Neuronal stem cell (in vitro differentiated cells): ENCODE measurements around the gene CPN2.
A peak's percentile ranks its signal among the peaks of the same experiment; 100 is the strongest.

Experiments used
- DNase-seq: peaks from one replicate; pipeline ENCODE4 v3.0.0-alpha.2; 2013; ENCODE audit warnings: low spot score
- H2AFZ ChIP-seq: one replicate; pipeline ENCODE4 v1.6.1; 2013; ENCODE audit warnings: mild to moderate bottlenecking, low read length, inconsistent platforms
- H2AK5ac ChIP-seq: 2 replicates; pipeline ENCODE4 v1.6.1; 2013; ENCODE audit warnings: low read depth, mild to moderate bottlenecking, inconsistent platforms, low read length, moderate library complexity, mixed read lengths
- H2BK120ac ChIP-seq: 2 replicates; pipeline ENCODE4 v1.6.1; 2013; ENCODE audit warnings: low read depth, mild to moderate bottlenecking, inconsistent platforms, low read length, moderate library complexity, mixed read lengths
- H2BK12ac ChIP-seq: one replicate; pipeline ENCODE4 v1.6.1; 2013; ENCODE audit warnings: low read length, inconsistent platforms
- H2BK15ac ChIP-seq: 2 replicates; pipeline ENCODE4 v1.6.1; 2013; ENCODE audit warnings: mild to moderate bottlenecking, low read length, inconsistent platforms, mixed read lengths
- H2BK5ac ChIP-seq: one replicate; pipeline ENCODE4 v1.6.1; 2013; ENCODE audit warnings: inconsistent platforms, mild to moderate bottlenecking, low read length, moderate library complexity
- H3K14ac ChIP-seq: one replicate; pipeline ENCODE4 v1.6.1; 2013; ENCODE audit warnings: low read length, inconsistent platforms
- H3K18ac ChIP-seq: 2 replicates; pipeline ENCODE4 v1.6.1; 2013; ENCODE audit warnings: low read length, inconsistent platforms
- H3K23ac ChIP-seq: 2 replicates; pipeline ENCODE4 v1.6.1; 2013; ENCODE audit warnings: low read depth, mild to moderate bottlenecking, mixed read lengths, low read length, inconsistent platforms; ENCODE audit not compliant: poor library complexity
- H3K27ac ChIP-seq: replicated peaks from 3 replicates; pipeline ENCODE4 v1.5.1; 2013; ENCODE audit warnings: low read length, inconsistent platforms
- H3K27me3 ChIP-seq, 3 experiments: 2 replicates each; pipeline ENCODE4 v1.6.1; 2013; ENCODE audit warnings: low read length in 3 of 3, mild to moderate bottlenecking in 2 of 3, inconsistent platforms in 1 of 3, low read depth in 1 of 3, mixed read lengths in 1 of 3, moderate library complexity in 1 of 3; ENCODE audit not compliant: control insufficient read depth in 3 of 3, insufficient read depth in 3 of 3
- H3K36me3 ChIP-seq, 2 donors: replicated peaks in 1 of 2; 2 replicates each; pipeline ENCODE4 v1.6.1; 2013; ENCODE audit warnings: low read length in 2 of 2; ENCODE audit not compliant: control insufficient read depth in 2 of 2, insufficient read depth in 2 of 2
- H3K4ac ChIP-seq: 2 replicates; pipeline ENCODE4 v1.6.1; 2013; ENCODE audit warnings: inconsistent platforms, mild to moderate bottlenecking, low read length, moderate library complexity
- H3K4me1 ChIP-seq, 2 donors: 1 replicate in 1 of 2; 2 replicates in 1 of 2; pipeline ENCODE4 v1.6.1; 2013; ENCODE audit warnings: low read length in 2 of 2, low read depth in 1 of 2; ENCODE audit not compliant: control insufficient read depth in 2 of 2, insufficient read depth in 1 of 2
- H3K4me2 ChIP-seq: one replicate; pipeline ENCODE4 v1.6.1; 2013; ENCODE audit warnings: mild to moderate bottlenecking, low read length, inconsistent platforms; ENCODE audit not compliant: insufficient read depth, poor library complexity, severe bottlenecking
- H3K4me3 ChIP-seq, 2 donors: 2 replicates each; pipeline ENCODE4 v1.5.1; 2013; ENCODE audit warnings: low read length in 2 of 2, mild to moderate bottlenecking in 2 of 2, inconsistent platforms in 1 of 2, moderate library complexity in 1 of 2
- H3K79me1 ChIP-seq: one replicate; pipeline ENCODE4 v1.6.1; 2013; ENCODE audit warnings: low read depth, mild to moderate bottlenecking, inconsistent platforms, low read length, moderate library complexity
- H3K9ac ChIP-seq: one replicate; pipeline ENCODE4 v1.6.1; 2013; ENCODE audit warnings: mild to moderate bottlenecking, low read depth, low read length, inconsistent platforms; ENCODE audit not compliant: poor library complexity
- H3K9me3 ChIP-seq, 2 donors: replicated peaks in 1 of 2; 2 replicates each; pipeline versions ENCODE3 to v1.6.1; 2013; ENCODE audit warnings: low read length in 2 of 2, mild to moderate bottlenecking in 2 of 2, inconsistent platforms in 1 of 2, low read depth in 1 of 2, mixed read lengths in 1 of 2, moderate library complexity in 1 of 2; ENCODE audit not compliant: control insufficient read depth in 2 of 2, insufficient read depth in 1 of 2
- H4K8ac ChIP-seq: one replicate; pipeline ENCODE4 v1.6.1; 2013; ENCODE audit warnings: low read depth, mild to moderate bottlenecking, inconsistent platforms, low read length, moderate library complexity
- H4K91ac ChIP-seq: one replicate; pipeline ENCODE4 v1.6.1; 2013; ENCODE audit warnings: low read length, low read depth, mild to moderate bottlenecking, inconsistent platforms; ENCODE audit not compliant: poor library complexity
- WGBS, 2 donors: extraction: QIAGEN DNeasy Blood & Tissue Kit; methylation state at CpG; one replicate each; pipeline ENCODE4 v1.1.7; 2013; ENCODE audit warnings: missing lambda C conversion rate in 2 of 2, mixed read lengths in 1 of 2; ENCODE audit not compliant: insufficient read length in 2 of 2, insufficient replicate concordance in 1 of 2; ENCODE audit errors: extremely low coverage in 2 of 2; 5-methylcytosine and 5-hydroxymethylcytosine counted together

Gene CPN2

GRCh38 chr3:194355379-194355778, 4.3 kb upstream of the CPN2 start:
- Histone ChIP-seq H2BK15ac (no peak overlapping the region), H3K18ac (no peak overlapping the region), H4K8ac (no peak overlapping the region), H3K27ac (no peak overlapping the region), H4K91ac (no peak overlapping the region), H3K9ac (no peak overlapping the region), H3K4me3 (no peak overlapping the region), H3K23ac (no peak overlapping the region), H3K4me2 (no peak overlapping the region), H2BK12ac (no peak overlapping the region), H3K79me1 (peaks cover 2% of the 10 kb centered on the region), H3K14ac (no peak overlapping the region), H3K27me3 (peaks cover 0 to 39% (median 0%) of the 10 kb centered on the region in 3 experiments), H2AK5ac (no peak overlapping the region), H3K36me3 (no peaks in the 10 kb centered on the region), H3K4ac (no peak overlapping the region), H3K9me3 (peaks cover 0 to 3% of the 10 kb centered on the region in 2 donors), H2BK120ac (no peak overlapping the region), H3K4me1 (peaks cover 0 to 7% of the 10 kb centered on the region in 2 donors), H2BK5ac (no peak overlapping the region), H2AFZ (no peak overlapping the region)
- WGBS, 2 donors, result no CpG with 5 or more reads among the region's 7 CpGs
- no peak for DNase-seq

DNA sequence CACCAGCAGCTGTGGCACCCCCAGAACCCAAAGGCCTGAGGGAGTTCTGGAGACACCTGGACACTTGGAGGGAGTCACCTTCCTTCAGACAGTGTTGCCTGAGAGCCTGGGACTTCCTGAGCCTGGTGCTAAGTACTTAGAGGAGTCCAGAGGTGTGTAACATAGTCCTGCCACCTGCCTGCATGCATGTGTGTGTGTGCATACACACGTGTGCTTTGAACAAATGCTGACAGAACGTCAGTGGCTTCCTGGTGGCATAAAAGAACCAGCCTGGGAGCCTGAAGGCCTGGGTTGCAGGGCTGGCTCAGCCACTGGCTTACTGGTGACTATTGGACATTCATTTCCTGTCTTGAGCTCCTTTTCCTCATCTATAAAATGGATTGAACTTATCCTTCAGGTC, 3.2 kb upstream of the CPN2 start:
- H3K18ac ChIP-seq, result no peak overlapping the region
- H3K14ac ChIP-seq, result no peak overlapping the region
- H3K4me1 ChIP-seq, result peaks cover 0 to 9% of the 10 kb centered on the region in 2 donors

DNA sequence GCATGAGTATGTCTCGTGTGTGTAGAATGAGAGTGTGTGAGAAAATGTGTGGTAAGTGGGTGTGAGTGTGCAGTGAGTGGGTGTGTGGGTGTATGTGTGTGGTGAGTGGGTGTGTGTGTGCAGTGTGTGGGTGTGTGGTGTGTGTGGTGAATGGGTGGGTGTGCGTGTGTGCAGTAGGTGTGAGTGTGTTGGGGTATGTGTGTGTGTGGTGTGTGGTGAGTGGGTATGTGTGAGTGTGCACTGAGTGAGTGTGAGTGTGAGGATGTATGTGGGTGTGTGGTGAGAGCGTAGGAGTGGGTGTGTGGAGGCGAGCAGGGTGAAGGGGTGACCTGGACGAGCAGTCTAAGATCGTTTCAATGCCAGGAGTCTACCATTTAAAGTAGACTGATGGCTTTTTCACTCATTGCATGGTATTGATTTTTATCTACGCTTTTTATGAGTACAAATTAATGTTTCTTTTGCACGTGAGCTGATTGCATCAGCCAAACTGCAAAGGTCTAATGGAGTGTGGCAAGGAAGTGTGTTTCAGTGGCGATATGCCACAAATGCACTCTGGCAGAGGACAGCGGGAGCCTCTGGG, 1.6 kb upstream of the CPN2 start:
- no peak overlapping the region for H3K27ac ChIP-seq

More for the DNA sequence above, 3.2 kb upstream of the CPN2 start:
- Histone ChIP-seq H3K27me3 (peaks cover 0 to 39% (median 0%) of the 10 kb centered on the region in 3 experiments), H2BK12ac (no peak overlapping the region), H3K4me2 (no peak overlapping the region), H2BK120ac (no peak overlapping the region), H3K9ac (no peak overlapping the region), H3K23ac (no peak overlapping the region), H3K9me3 (peaks cover 0 to 3% of the 10 kb centered on the region in 2 donors), H3K79me1 (peaks cover 2% of the 10 kb centered on the region), H2AK5ac (peak overlapping the region; percentile 47), H3K4ac (no peak overlapping the region), H4K8ac (no peak overlapping the region), H3K4me3 (peak overlapping the region in 1 of 2 donors; percentile 46), H2AFZ (no peak overlapping the region), H2BK5ac (no peak overlapping the region), H3K27ac (no peak overlapping the region), H3K36me3 (no peaks in the 10 kb centered on the region), H2BK15ac (peak overlapping the region; percentile 40), H4K91ac (no peak overlapping the region)
- no peak for DNase-seq
- WGBS, 2 donors, result no CpG with 5 or more reads among the region's 2 CpGs

DNA sequence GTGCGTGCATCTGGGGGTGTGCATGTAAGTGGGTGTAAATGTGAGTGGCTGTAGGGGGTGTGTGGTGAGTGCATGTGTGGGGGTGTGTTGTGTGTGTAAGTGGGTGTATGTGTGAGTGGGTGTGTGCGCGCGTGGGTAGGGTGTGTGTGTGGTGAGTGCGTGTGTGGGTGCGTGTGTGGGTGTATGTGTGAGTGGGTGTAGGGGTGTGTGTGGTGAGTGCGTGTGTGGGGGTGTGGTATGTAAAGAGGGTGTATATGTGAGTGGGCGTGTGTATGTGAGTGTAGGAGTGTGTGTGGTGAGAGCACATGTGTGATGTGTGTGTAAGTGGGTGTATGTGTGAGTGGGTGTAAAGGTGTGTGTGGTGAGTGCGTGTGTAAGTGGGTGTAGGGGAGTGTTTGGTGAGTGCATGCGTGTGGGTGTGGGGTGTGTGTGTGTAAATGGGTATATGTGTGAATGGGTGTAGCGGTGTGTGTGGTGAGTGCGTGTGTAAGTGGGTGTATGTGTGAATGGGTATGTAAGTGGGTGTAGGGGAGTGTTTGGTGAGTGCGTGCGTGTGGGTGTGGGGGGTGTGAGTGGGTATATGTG, 916 bp upstream of the CPN2 start:
- WGBS, 2 donors, result 98 to 100% methylated on average over 5 to 13 of the region's 14 CpGs
- H3K23ac ChIP-seq, result peak overlapping the region; percentile 77
- peak overlapping the region in 1 of 2 donors; percentile 57 for H3K4me3 ChIP-seq

More for the DNA sequence above, 1.6 kb upstream of the CPN2 start:
- Histone ChIP-seq H2BK12ac (no peak overlapping the region), H3K23ac (no peak overlapping the region), H3K9ac (peak overlapping the region; percentile 53), H3K4ac (no peak overlapping the region), H3K79me1 (peaks cover 2% of the 10 kb centered on the region), H3K18ac (no peak overlapping the region), H2BK120ac (no peak overlapping the region), H3K4me3 (peak overlapping the region in 1 of 2 donors; percentile 57), H2BK5ac (no peak overlapping the region), H2AFZ (no peak overlapping the region), H3K36me3 (no peaks in the 10 kb centered on the region), H2AK5ac (no peak overlapping the region), H2BK15ac (no peak overlapping the region), H3K9me3 (peaks cover 0 to 3% of the 10 kb centered on the region in 2 donors), H3K27me3 (peaks cover 0 to 26% (median 0%) of the 10 kb centered on the region in 3 experiments), H3K4me1 (peaks cover 0 to 3% of the 10 kb centered on the region in 2 donors), H4K91ac (no peak overlapping the region), H4K8ac (no peak overlapping the region), H3K14ac (no peak overlapping the region), H3K4me2 (no peak overlapping the region)
- WGBS, 2 donors, result 100% methylated on average over 1 to 4 of the region's 10 CpGs
- DNase-seq, result no peak

More for the DNA sequence above, 916 bp upstream of the CPN2 start:
- Histone ChIP-seq H2BK120ac (no peak overlapping the region), H3K9ac (peak overlapping the region; percentile 18), H2AFZ (no peak overlapping the region), H2AK5ac (peak overlapping the region; percentile 95), H3K9me3 (peaks cover 0 to 3% of the 10 kb centered on the region in 2 donors), H3K18ac (peak overlapping the region; percentile 81), H3K27ac (no peak overlapping the region), H3K27me3 (peaks cover 0 to 23% (median 0%) of the 10 kb centered on the region in 3 experiments), H4K91ac (no peak overlapping the region), H3K4ac (no peak overlapping the region), H2BK15ac (peak overlapping the region; percentile 25), H3K36me3 (no peaks in the 10 kb centered on the region), H3K79me1 (peaks cover 2% of the 10 kb centered on the region), H2BK12ac (peak overlapping the region; percentile 30), H3K4me2 (no peak overlapping the region), H4K8ac (peak overlapping the region; percentile 95), H2BK5ac (no peak overlapping the region), H3K14ac (peak overlapping the region; percentile 26), H3K4me1 (peaks cover 0 to 3% of the 10 kb centered on the region in 2 donors)
- no peak for DNase-seq
